T-helper 17 cell (primary cell): ENCODE data around the gene FAM43A. TPM values are rescaled to one million over a fixed set of nuclear protein-coding genes. Genes with fewer than 3 reads are reported as not detected.

ENCODE experiments used
- ATAC-seq: fragments of 150-1000 bp; cut with Tn5 transposase; 2 replicates; pipeline ENCODE4 v1.10.0; 2021; ENCODE audit warnings: mild to moderate bottlenecking, moderate library complexity
- DNase-seq, 3 donors: peaks; one replicate each; pipeline versions ENCODE4 v3.0.0 to v3.0.0-alpha.2; 2020 to 2021
- H3K9me3 ChIP-seq: one replicate; pipeline ENCODE4 v1.7.0; 2013; ENCODE audit warnings: low read length, mild to moderate bottlenecking; ENCODE audit not compliant: control insufficient read depth, poor library complexity, severe bottlenecking
- H3K27ac Mint-ChIP-seq: one replicate; pipeline ENCODE4 v1.8.0; 2022; ENCODE audit warnings: mild to moderate bottlenecking, moderate library complexity, mixed read lengths
- H3K27me3 Mint-ChIP-seq: one replicate; pipeline ENCODE4 v1.8.0; 2022; ENCODE audit warnings: mixed read lengths
- H3K36me3 Mint-ChIP-seq: one replicate; pipeline ENCODE4 v1.8.0; 2022; ENCODE audit warnings: low read depth, mixed read lengths
- H3K4me1 Mint-ChIP-seq: one replicate; pipeline ENCODE4 v1.8.0; 2022; ENCODE audit warnings: mild to moderate bottlenecking, mixed read lengths
- H3K4me3 Mint-ChIP-seq: one replicate; pipeline ENCODE4 v1.8.0; 2022; ENCODE audit warnings: mild to moderate bottlenecking, moderate library complexity, mixed read lengths
- total RNA-seq, 4 donors: library from RNA in 2 of 4; stranded (reverse) in 2 of 4; gene quantifications; one replicate each; pipeline ENCODE4 v1.2.3 and lab custom pipeline; 2022 to 2026

The FAM43A gene
- total RNA-seq, 2 donors from 2014 or later, result 2.9 to 5.5 TPM

DNA sequence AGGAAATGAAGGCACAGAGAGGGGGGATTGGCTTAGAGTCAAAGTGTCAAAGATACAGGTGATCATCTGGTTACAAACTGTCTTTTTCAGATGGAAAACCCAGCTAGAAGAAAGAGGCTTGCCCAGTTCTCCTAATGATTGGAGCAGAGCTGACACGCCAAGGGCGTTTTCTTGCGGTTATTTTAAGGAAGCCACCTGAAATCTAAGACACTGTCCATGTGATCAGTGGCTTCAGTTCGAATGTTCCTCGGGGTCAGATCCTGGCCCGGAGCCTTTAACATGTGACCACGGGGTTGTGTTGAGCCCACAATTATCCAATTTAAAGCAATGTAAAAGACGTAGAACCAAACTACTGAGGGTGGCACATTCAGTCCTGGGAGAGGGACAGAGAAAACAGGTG, 19.5 kb downstream of the FAM43A start:
- DNase-seq (no peak), ATAC-seq (no peak)
- H3K4me3 Mint-ChIP-seq, result peak overlapping the region; percentile 21
- H3K36me3 Mint-ChIP-seq, result no peaks in the 10 kb centered on the region
- H3K4me1 Mint-ChIP-seq, result no peaks in the 10 kb centered on the region
- H3K27ac Mint-ChIP-seq, result no peak overlapping the region
- H3K9me3 ChIP-seq, result peaks cover 4% of the 10 kb centered on the region
- H3K27me3 Mint-ChIP-seq, result peaks cover 8% of the 10 kb centered on the region

GRCh38 chr3:194705761-194706160, 20.1 kb downstream of the FAM43A start:
- H3K4me3 Mint-ChIP-seq, result no peak overlapping the region
- DNase-seq (no peak), ATAC-seq (no peak)
- peaks cover 6% of the 10 kb centered on the region for H3K27me3 Mint-ChIP-seq
- no peaks in the 10 kb centered on the region for H3K36me3 Mint-ChIP-seq
- H3K27ac Mint-ChIP-seq, result no peak overlapping the region
- no peaks in the 10 kb centered on the region for H3K4me1 Mint-ChIP-seq
- peaks cover 4% of the 10 kb centered on the region for H3K9me3 ChIP-seq

DNA sequence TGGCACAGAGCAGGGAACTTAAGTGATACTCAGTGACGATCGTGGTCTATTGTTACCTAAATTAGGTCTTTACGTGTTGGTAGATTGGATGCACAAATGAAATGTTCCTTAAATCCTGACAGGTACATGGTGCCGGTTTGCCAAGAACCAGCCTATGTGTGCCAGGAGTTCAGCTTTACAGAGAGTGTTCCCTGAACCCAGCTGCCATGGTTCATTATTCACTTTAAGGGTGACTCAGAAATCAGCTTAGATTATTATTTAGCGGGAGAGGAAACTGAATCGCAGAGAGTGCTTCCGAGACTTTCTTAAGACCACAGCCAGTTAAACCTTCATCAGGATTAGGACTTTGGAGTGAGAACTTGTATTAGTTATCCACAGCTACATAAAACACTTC, 21.5 kb downstream of the FAM43A start:
- Mint-ChIP-seq H3K4me3 (no peak overlapping the region), H3K27me3 (peaks cover 10% of the 10 kb centered on the region), H3K27ac (no peak overlapping the region), H3K4me1 (no peaks in the 10 kb centered on the region), H3K36me3 (no peaks in the 10 kb centered on the region)
- DNase-seq (no peak), ATAC-seq (no peak)
- peaks cover 4% of the 10 kb centered on the region for H3K9me3 ChIP-seq

DNA sequence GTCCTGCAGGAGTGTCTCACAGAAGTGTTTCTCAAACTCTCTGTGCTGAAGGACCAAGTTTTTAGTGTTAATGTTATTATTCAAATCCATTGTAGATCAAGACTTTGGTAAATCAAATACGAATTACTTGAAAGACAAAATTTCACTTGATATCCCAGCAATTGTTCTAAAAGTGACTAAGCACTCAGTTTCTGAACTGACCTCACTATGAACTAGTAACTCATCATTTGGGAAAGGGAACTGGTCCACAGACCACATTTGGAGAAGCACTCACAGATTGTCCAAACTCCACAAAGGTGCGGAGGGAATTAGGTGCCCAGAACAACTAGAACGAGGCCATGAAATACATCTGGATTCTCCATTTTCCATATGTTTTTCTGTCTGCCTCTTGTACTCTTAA, 25.6 kb downstream of the FAM43A start:
- H3K9me3 ChIP-seq, result peaks cover 4% of the 10 kb centered on the region
- Mint-ChIP-seq H3K4me1 (peaks cover 5% of the 10 kb centered on the region), H3K4me3 (no peak overlapping the region), H3K27me3 (peaks cover 15% of the 10 kb centered on the region), H3K27ac (no peak overlapping the region), H3K36me3 (no peaks in the 10 kb centered on the region)
- ATAC-seq (no peak), DNase-seq (no peak)

GRCh38 chr3:194711913-194712312, 26.2 kb downstream of the FAM43A start:
- Mint-ChIP-seq H3K36me3 (no peaks in the 10 kb centered on the region), H3K27me3 (peaks cover 15% of the 10 kb centered on the region), H3K4me3 (no peak overlapping the region), H3K4me1 (peaks cover 5% of the 10 kb centered on the region), H3K27ac (no peak overlapping the region)
- ATAC-seq (no peak), DNase-seq (no peak)
- H3K9me3 ChIP-seq, result peaks cover 4% of the 10 kb centered on the region

GRCh38 chr3:194713299-194714136, 27.8 kb downstream of the FAM43A start:
- DNase-seq (no peak), ATAC-seq (no peak)
- H3K9me3 ChIP-seq, result no peaks in the 10 kb centered on the region
- Mint-ChIP-seq H3K4me3 (no peak overlapping the region), H3K27me3 (peaks cover 15% of the 10 kb centered on the region), H3K4me1 (peaks cover 5% of the 10 kb centered on the region), H3K36me3 (no peaks in the 10 kb centered on the region), H3K27ac (no peak overlapping the region)

DNA sequence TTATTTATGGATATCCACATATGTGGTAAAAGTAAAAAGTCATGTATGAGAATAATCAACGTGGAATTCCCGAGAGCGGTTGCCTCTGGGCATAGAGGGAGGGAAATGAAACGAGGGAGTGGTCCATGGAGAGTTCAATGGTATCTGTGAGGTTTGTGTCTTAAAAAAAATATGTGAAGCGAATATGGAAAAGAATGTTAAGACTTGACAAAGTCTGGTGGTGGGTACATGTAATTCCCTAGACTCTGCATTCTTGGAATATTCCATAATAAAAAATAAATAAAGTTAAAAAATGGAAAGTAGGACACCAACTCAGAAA, 28.4 kb downstream of the FAM43A start:
- Mint-ChIP-seq H3K27ac (no peak overlapping the region), H3K36me3 (no peaks in the 10 kb centered on the region)
- no peak for DNase-seq

GRCh38 chr3:194714564-194714963, 28.9 kb downstream of the FAM43A start:
- Mint-ChIP-seq H3K4me3 (no peak overlapping the region), H3K4me1 (peaks cover 5% of the 10 kb centered on the region), H3K27ac (peak overlapping the region; percentile 85), H3K27me3 (peaks cover 22% of the 10 kb centered on the region), H3K36me3 (no peaks in the 10 kb centered on the region)
- no peak for ATAC-seq
- no peak for DNase-seq
- no peaks in the 10 kb centered on the region for H3K9me3 ChIP-seq

More for the DNA sequence above, 28.4 kb downstream of the FAM43A start:
- Mint-ChIP-seq H3K27me3 (peaks cover 18% of the 10 kb centered on the region), H3K4me3 (no peak overlapping the region), H3K4me1 (peaks cover 5% of the 10 kb centered on the region)
- H3K9me3 ChIP-seq, result no peaks in the 10 kb centered on the region
- ATAC-seq, result no peak

GRCh38 chr3:194715022-194715800, 29.5 kb downstream of the FAM43A start:
- ATAC-seq, result peak; percentile 45
- H3K27ac Mint-ChIP-seq, result peak overlapping the region; percentile 85
- peaks cover 5% of the 10 kb centered on the region for H3K4me1 Mint-ChIP-seq
- no peaks in the 10 kb centered on the region for H3K9me3 ChIP-seq
- DNase-seq, result no peak
- no peaks in the 10 kb centered on the region for H3K36me3 Mint-ChIP-seq
- H3K4me3 Mint-ChIP-seq, result no peak overlapping the region
- peaks cover 24% of the 10 kb centered on the region for H3K27me3 Mint-ChIP-seq

- DNase-seq, result no peak
- Mint-ChIP-seq H3K4me1 (peaks cover 5% of the 10 kb centered on the region), H3K4me3 (no peak overlapping the region), H3K36me3 (no peaks in the 10 kb centered on the region), H3K27me3 (peaks cover 25% of the 10 kb centered on the region), H3K27ac (no peak overlapping the region)
- no peak for ATAC-seq
- no peaks in the 10 kb centered on the region for H3K9me3 ChIP-seq
These were observed 32.4 kb downstream of the FAM43A start for GRCh38 chr3:194718079-194718478.

DNA sequence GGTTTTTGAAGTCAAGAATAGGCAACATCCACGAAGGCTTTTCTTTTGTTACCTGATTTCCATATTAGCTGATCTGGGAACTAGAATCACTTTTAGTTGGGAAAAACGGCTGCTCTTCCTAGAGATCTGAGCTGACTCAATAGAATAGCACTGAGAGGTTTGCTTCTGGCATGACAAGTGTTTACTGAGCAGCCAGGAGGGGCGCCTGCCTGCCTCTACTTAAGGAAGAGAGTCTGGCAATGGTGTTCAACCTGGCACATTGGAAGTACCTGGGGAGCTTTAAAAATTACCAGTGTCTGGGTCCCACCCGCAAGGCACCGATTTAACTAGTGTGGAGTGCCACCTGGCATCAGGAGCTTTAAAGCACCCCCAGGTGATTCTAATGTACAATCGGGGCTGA, 34.4 kb downstream of the FAM43A start:
- Mint-ChIP-seq H3K4me1 (peaks cover 3% of the 10 kb centered on the region), H3K36me3 (peaks cover 2% of the 10 kb centered on the region), H3K27ac (no peak overlapping the region), H3K27me3 (peaks cover 28% of the 10 kb centered on the region), H3K4me3 (no peak overlapping the region)
- ATAC-seq (no peak), DNase-seq (no peak)
- H3K9me3 ChIP-seq, result no peaks in the 10 kb centered on the region

- H3K9me3 ChIP-seq, result no peaks in the 10 kb centered on the region
- ATAC-seq (no peak), DNase-seq (no peak)
- Mint-ChIP-seq H3K4me3 (no peak overlapping the region), H3K4me1 (peaks cover 3% of the 10 kb centered on the region), H3K27me3 (peaks cover 44% of the 10 kb centered on the region), H3K27ac (no peak overlapping the region), H3K36me3 (peaks cover 5% of the 10 kb centered on the region)
These were observed 38.3 kb downstream of the FAM43A start for GRCh38 chr3:194723846-194724618.

DNA sequence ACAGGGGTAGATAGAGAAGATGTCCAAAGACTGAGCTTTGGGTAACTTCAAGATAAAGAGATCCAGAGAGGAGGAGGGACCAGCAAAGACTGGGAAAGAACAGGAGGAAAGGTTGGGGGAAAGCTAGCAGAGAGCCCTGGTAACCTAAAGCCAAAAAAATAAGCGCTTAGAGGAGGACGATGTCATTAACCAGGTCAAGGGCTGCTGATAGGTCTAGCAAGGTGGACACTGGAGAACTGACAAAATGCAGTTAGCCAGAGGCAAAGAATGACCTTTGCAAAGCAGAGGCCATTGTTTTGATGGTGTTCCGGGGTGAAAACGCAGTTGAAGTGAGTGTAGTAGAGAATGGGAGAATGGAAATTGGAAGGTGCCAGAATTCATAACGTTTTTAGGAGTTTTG, 39.7 kb downstream of the FAM43A start:
- peaks cover 3% of the 10 kb centered on the region for H3K4me1 Mint-ChIP-seq
- no peaks in the 10 kb centered on the region for H3K9me3 ChIP-seq
- no peak overlapping the region for H3K4me3 Mint-ChIP-seq
- ATAC-seq (no peak), DNase-seq (no peak)
- H3K27me3 Mint-ChIP-seq, result peaks cover 49% of the 10 kb centered on the region
- H3K27ac Mint-ChIP-seq, result no peak overlapping the region
- peaks cover 5% of the 10 kb centered on the region for H3K36me3 Mint-ChIP-seq
